Astrocyte (in vitro differentiated cells and primary cell): Measurements from ENCODE around the gene FAM25C. TPM values are rescaled to one million over a fixed set of nuclear protein-coding genes. Genes with fewer than 3 reads are reported as not detected.
"Not testable (repeated sequence)": the region's sequence is repeated elsewhere in the genome, so short reads cannot be mapped to it uniquely, and the experiment has no call there.

Experiments used
- DNase-seq: peaks from one replicate; pipeline ENCODE4 v3.0.0-alpha.2; 2010; ENCODE audit warnings: low read depth
- FAIRE-seq: peaks from 2 replicates; lab custom pipeline; 2011; peaks lifted over from hg19 to GRCh38; lab: Jason Lieb, UNC
- H2AFZ ChIP-seq: 2 replicates; pipeline ENCODE4 v1.6.0; 2012; ENCODE audit warnings: low read depth, low read length, inconsistent platforms
- H3K27ac ChIP-seq: 2 replicates; pipeline ENCODE4 v1.5.1; 2011; ENCODE audit warnings: low read depth, low read length, inconsistent platforms
- H3K27me3 ChIP-seq: 2 replicates; pipeline ENCODE4 v1.6.0; 2011; ENCODE audit warnings: low read length, inconsistent platforms; ENCODE audit not compliant: insufficient read depth
- H3K36me3 ChIP-seq: 2 replicates; pipeline ENCODE4 v1.5.1; 2011; ENCODE audit warnings: low read length, inconsistent platforms; ENCODE audit not compliant: insufficient read depth
- H3K4me1 ChIP-seq: 2 replicates; pipeline ENCODE4 v1.5.1; 2011; ENCODE audit warnings: low read length, inconsistent platforms; ENCODE audit not compliant: insufficient read depth
- H3K4me2 ChIP-seq: 2 replicates; pipeline ENCODE4 v1.6.0; 2012; ENCODE audit warnings: low read length, inconsistent platforms
- H3K4me3 ChIP-seq: 2 replicates; pipeline ENCODE4 v1.5.1; 2011; ENCODE audit warnings: low read depth, mild to moderate bottlenecking, low read length, inconsistent platforms; ENCODE audit not compliant: insufficient read depth
- H3K79me2 ChIP-seq: 2 replicates; pipeline ENCODE4 v1.6.0; 2012; ENCODE audit warnings: mild to moderate bottlenecking, low read length, inconsistent platforms; ENCODE audit not compliant: insufficient read depth
- H3K9ac ChIP-seq: 2 replicates; pipeline ENCODE4 v1.6.0; 2012; ENCODE audit warnings: mild to moderate bottlenecking, low read length, inconsistent platforms
- H3K9me3 ChIP-seq: 2 replicates; pipeline ENCODE4 v1.5.1; 2012; ENCODE audit warnings: low read depth, mild to moderate bottlenecking, low read length, inconsistent platforms; ENCODE audit not compliant: insufficient read depth
- H4K20me1 ChIP-seq: 2 replicates; pipeline ENCODE4 v1.6.0; 2012; ENCODE audit warnings: low read length, inconsistent platforms; ENCODE audit not compliant: insufficient read depth
- H3K27ac Mint-ChIP-seq: one replicate; pipeline ENCODE4 v1.8.0; 2021; ENCODE audit warnings: mild to moderate bottlenecking, mixed read lengths; ENCODE audit not compliant: unreplicated experiment
- H3K27me3 Mint-ChIP-seq: one replicate; pipeline ENCODE4 v1.8.0; 2021; ENCODE audit warnings: low read depth, mixed read lengths; ENCODE audit not compliant: unreplicated experiment
- H3K36me3 Mint-ChIP-seq: one replicate; pipeline ENCODE4 v1.8.0; 2021; ENCODE audit warnings: low read depth, mixed read lengths; ENCODE audit not compliant: unreplicated experiment
- H3K4me1 Mint-ChIP-seq: one replicate; pipeline ENCODE4 v1.8.0; 2021; ENCODE audit warnings: low read depth, mixed read lengths; ENCODE audit not compliant: unreplicated experiment
- H3K4me3 Mint-ChIP-seq: one replicate; pipeline ENCODE4 v1.8.0; 2021; ENCODE audit warnings: mild to moderate bottlenecking, moderate library complexity, mixed read lengths; ENCODE audit not compliant: unreplicated experiment
- H3K9me3 Mint-ChIP-seq: one replicate; pipeline ENCODE4 v1.8.0; 2021; ENCODE audit warnings: mild to moderate bottlenecking, mixed read lengths; ENCODE audit not compliant: unreplicated experiment
- total RNA-seq: library from RNA; stranded (reverse); gene quantifications from 2 replicates; pipeline ENCODE4 v1.2.1, GENCODE V29; 2021

The FAM25C gene
- total RNA-seq, 1 donor from 2014 or later = not detected

DNA sequence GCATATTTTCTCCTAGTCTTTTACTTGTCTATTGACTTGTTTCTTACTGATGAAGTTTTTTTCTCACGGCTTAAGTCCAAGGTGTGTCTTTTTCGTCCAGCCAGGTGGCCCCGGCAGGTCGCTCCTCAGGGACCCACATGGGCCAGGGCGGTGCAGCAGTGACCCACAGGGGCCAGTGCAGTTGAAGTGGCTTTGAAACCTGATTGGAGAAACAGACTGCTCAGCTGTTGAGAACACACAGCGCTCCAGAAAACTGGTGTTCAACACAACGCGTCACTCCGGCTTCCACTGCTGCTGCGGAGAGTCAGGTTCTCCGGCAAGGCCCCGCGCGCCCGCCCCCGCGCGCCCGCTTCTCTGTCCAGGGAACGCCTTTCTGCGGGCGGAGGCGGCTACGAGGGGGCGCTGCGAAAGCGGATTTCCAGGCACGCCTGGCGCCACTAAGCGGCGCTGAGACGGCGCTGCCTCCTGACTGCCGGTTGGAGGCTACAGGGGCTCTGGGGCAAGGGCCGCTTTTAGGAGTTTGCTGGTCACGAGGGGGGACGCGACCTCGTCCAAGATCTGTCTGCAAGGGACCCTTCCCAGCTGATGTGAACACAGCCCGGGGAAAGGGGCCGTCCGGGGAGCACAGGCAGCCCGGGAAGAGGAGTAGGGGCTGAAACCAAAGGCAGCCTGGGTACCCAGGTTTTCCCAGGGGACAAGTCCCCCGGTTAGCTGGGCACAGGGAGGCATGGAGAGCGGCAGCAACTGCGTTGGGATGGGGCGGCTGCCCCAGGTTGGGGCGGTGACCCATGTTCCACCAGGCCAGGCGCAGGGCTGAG lies 13.0 kb downstream of the FAM25C start:
- not testable (repeated sequence) for DNase-seq, FAIRE-seq, H3K9me3 ChIP-seq, H3K4me3 Mint-ChIP-seq, H3K79me2 ChIP-seq, H3K27me3 ChIP-seq, H3K9me3 Mint-ChIP-seq, H3K36me3 Mint-ChIP-seq, H3K4me1 ChIP-seq, H3K27me3 Mint-ChIP-seq, H3K4me3 ChIP-seq, H3K4me1 Mint-ChIP-seq, H2AFZ ChIP-seq, H3K36me3 ChIP-seq, H3K4me2 ChIP-seq, H4K20me1 ChIP-seq
- H3K27ac Mint-ChIP-seq = peak overlapping the region; percentile 80
- Histone ChIP-seq H3K27ac (peak overlapping the region; percentile 80), H3K9ac (peak overlapping the region; percentile 71)

GRCh38 chr10:47975409-47975808 lies 24.2 kb downstream of the FAM25C start:
- H3K36me3 Mint-ChIP-seq, H3K4me3 ChIP-seq, DNase-seq: not testable (repeated sequence)

DNA sequence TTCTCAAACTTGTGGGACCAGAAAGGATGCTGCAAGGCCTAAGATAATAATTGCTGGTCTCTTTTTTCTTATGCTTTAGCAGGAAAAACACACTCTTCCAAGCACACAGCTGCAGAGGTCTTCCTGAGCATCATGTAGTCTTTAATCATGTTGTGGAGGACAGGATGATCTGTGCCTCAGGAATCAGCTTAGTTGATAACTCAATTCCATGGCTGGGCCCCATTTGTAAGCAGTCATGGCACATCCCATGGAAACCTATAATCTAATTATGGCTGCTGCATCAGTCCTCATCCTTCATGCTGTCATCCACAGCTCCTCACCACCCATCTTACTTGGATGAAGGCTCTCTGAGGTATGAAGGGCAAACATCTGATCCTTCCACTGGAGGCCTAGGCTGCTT lies 26.5 kb downstream of the FAM25C start:
- H2AFZ ChIP-seq, H3K27ac ChIP-seq, H3K79me2 ChIP-seq, H3K27me3 ChIP-seq, H3K9me3 Mint-ChIP-seq, H3K9me3 ChIP-seq, H3K4me3 ChIP-seq, H3K4me2 ChIP-seq, H4K20me1 ChIP-seq, H3K36me3 ChIP-seq, H3K4me3 Mint-ChIP-seq, FAIRE-seq, H3K4me1 ChIP-seq, H3K27ac Mint-ChIP-seq, H3K4me1 Mint-ChIP-seq, H3K27me3 Mint-ChIP-seq, DNase-seq, H3K9ac ChIP-seq, H3K36me3 Mint-ChIP-seq: not testable (repeated sequence)

More at GRCh38 chr10:47975409-47975808, 24.2 kb downstream of the FAM25C start:
- not testable (repeated sequence) for H3K4me1 ChIP-seq, H3K27ac Mint-ChIP-seq, H3K4me2 ChIP-seq, H3K4me3 Mint-ChIP-seq, FAIRE-seq, H3K4me1 Mint-ChIP-seq, H3K9me3 ChIP-seq, H3K9ac ChIP-seq, H4K20me1 ChIP-seq, H3K27ac ChIP-seq, H3K36me3 ChIP-seq, H2AFZ ChIP-seq, H3K9me3 Mint-ChIP-seq, H3K27me3 ChIP-seq, H3K27me3 Mint-ChIP-seq, H3K79me2 ChIP-seq

- not testable (repeated sequence) for H3K4me2 ChIP-seq, H3K4me3 Mint-ChIP-seq, FAIRE-seq, H4K20me1 ChIP-seq, H3K9me3 ChIP-seq, H3K79me2 ChIP-seq, H3K36me3 Mint-ChIP-seq, H3K27me3 Mint-ChIP-seq, DNase-seq, H3K9me3 Mint-ChIP-seq, H3K9ac ChIP-seq, H3K27ac Mint-ChIP-seq, H3K4me1 Mint-ChIP-seq, H3K4me1 ChIP-seq, H3K4me3 ChIP-seq, H3K27ac ChIP-seq, H2AFZ ChIP-seq, H3K27me3 ChIP-seq, H3K36me3 ChIP-seq
Observed at GRCh38 chr10:47972077-47972476, 27.5 kb downstream of the FAM25C start.

DNA sequence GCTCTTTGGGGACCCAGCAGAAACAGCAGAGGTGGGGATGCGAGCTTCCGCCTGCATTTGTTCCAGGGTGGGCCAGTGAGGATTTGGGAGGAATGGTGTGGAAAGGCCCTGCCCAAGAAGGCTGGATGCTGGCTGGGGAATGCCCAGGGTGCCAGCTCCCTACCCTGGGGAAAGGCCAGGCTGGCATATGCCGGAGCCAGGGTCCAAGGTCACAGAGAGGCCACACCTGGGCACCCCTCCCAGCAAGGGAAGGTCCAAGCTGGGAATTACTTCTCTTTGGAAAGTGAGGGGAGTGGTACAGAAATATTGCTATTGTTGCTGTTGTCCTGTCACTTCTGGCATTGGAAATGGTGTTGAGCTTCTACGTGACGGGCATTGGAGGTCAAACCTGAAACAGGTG lies 28.0 kb downstream of the FAM25C start:
- H3K9me3 ChIP-seq, H3K4me2 ChIP-seq, H3K27ac ChIP-seq, H3K4me1 Mint-ChIP-seq, H3K4me1 ChIP-seq, H3K9me3 Mint-ChIP-seq, FAIRE-seq, H3K9ac ChIP-seq, H3K79me2 ChIP-seq, H3K36me3 Mint-ChIP-seq, H3K4me3 Mint-ChIP-seq, H3K36me3 ChIP-seq, H3K27me3 Mint-ChIP-seq, H4K20me1 ChIP-seq, DNase-seq, H3K4me3 ChIP-seq, H3K27me3 ChIP-seq, H3K27ac Mint-ChIP-seq, H2AFZ ChIP-seq: not testable (repeated sequence)

GRCh38 chr10:47970047-47970446 lies 29.5 kb downstream of the FAM25C start:
- not testable (repeated sequence) for H3K4me1 Mint-ChIP-seq, H3K27ac Mint-ChIP-seq, H3K79me2 ChIP-seq, H3K36me3 ChIP-seq, H3K27me3 ChIP-seq, H3K9me3 Mint-ChIP-seq, H3K27me3 Mint-ChIP-seq, H3K4me2 ChIP-seq, FAIRE-seq, DNase-seq, H3K4me3 Mint-ChIP-seq, H2AFZ ChIP-seq, H4K20me1 ChIP-seq, H3K4me1 ChIP-seq, H3K27ac ChIP-seq, H3K9ac ChIP-seq, H3K4me3 ChIP-seq, H3K36me3 Mint-ChIP-seq, H3K9me3 ChIP-seq
